Neural progenitor cell (in vitro differentiated cells): Measurements from ENCODE around the gene ARL15. TPM values are rescaled to one million over a fixed set of nuclear protein-coding genes. Genes with fewer than 3 reads are reported as not detected.

Experiments
- DNase-seq: peaks from one replicate; pipeline ENCODE4 v3.0.0-alpha.2; 2016; ENCODE audit warnings: low spot score
- H2AFZ ChIP-seq: fragments of 200-600 bp; sonication (generic); replicated peaks from 2 replicates; pipeline ENCODE4 v1.6.1; 2016; ENCODE audit warnings: antibody characterized with exemption
- H3F3A ChIP-seq: fragments of 200-600 bp; sonication (generic); 2 replicates; pipeline ENCODE4 v1.6.1; 2016; ENCODE audit warnings: antibody characterized with exemption, low read depth
- H3K27ac ChIP-seq: fragments of 200-600 bp; sonication (generic); 2 replicates; pipeline ENCODE4 v1.5.1; 2016; ENCODE audit warnings: mild to moderate bottlenecking
- H3K27me3 ChIP-seq: fragments of 200-600 bp; sonication (generic); 2 replicates; pipeline ENCODE4 v1.6.1; 2016; ENCODE audit warnings: mild to moderate bottlenecking, moderate library complexity
- H3K36me3 ChIP-seq: fragments of 200-600 bp; sonication (generic); 2 replicates; pipeline ENCODE4 v1.5.1; 2016
- H3K4me1 ChIP-seq: fragments of 200-600 bp; sonication (generic); 2 replicates; pipeline ENCODE4 v1.6.1; 2016; ENCODE audit warnings: mixed run types
- H3K4me2 ChIP-seq: fragments of 200-600 bp; sonication (generic); 2 replicates; pipeline ENCODE4 v1.6.1; 2016
- H3K4me3 ChIP-seq: fragments of 200-600 bp; sonication (generic); 2 replicates; pipeline ENCODE4 v1.5.1; 2016
- H3K79me2 ChIP-seq: fragments of 200-600 bp; sonication (generic); 2 replicates; pipeline ENCODE4 v1.6.1; 2016; ENCODE audit warnings: low read depth
- H3K9ac ChIP-seq: fragments of 200-600 bp; sonication (generic); 2 replicates; pipeline ENCODE4 v1.6.1; 2016
- H3K9me3 ChIP-seq: fragments of 200-600 bp; sonication (generic); 2 replicates; pipeline ENCODE4 v1.5.1; 2016; ENCODE audit warnings: low read depth
- H4K20me1 ChIP-seq: fragments of 200-600 bp; sonication (generic); 2 replicates; pipeline ENCODE4 v1.6.1; 2016; ENCODE audit warnings: low read depth
- H3K27ac Mint-ChIP-seq: 3 replicates; pipeline ENCODE4 v1.8.0; 2021; ENCODE audit warnings: mixed read lengths
- H3K27me3 Mint-ChIP-seq: 2 replicates; pipeline ENCODE4 v1.8.0; 2022; ENCODE audit warnings: low read depth, mild to moderate bottlenecking, inconsistent platforms, moderate library complexity, mixed read lengths; ENCODE audit not compliant: insufficient read depth
- H3K36me3 Mint-ChIP-seq: 3 replicates; pipeline ENCODE4 v1.8.0; 2021; ENCODE audit warnings: mixed read lengths
- H3K4me1 Mint-ChIP-seq: 3 replicates; pipeline ENCODE4 v1.8.0; 2021; ENCODE audit warnings: mixed read lengths
- H3K4me3 Mint-ChIP-seq: 3 replicates; pipeline ENCODE4 v1.8.0; 2021; ENCODE audit warnings: mild to moderate bottlenecking, moderate library complexity, mixed read lengths
- H3K9me3 Mint-ChIP-seq: 3 replicates; pipeline ENCODE4 v1.8.0; 2020; ENCODE audit warnings: mixed read lengths
- EZH2 ChIP-seq: fragments of 200-600 bp; sonication (generic); IDR thresholded peaks from 2 replicates; pipeline ENCODE4 v1.6.1; 2017; ENCODE audit warnings: antibody characterized with exemption, mild to moderate bottlenecking, moderate library complexity
- EZH2phosphoT487 ChIP-seq: fragments of 200-600 bp; sonication (generic); IDR thresholded peaks from 2 replicates; pipeline ENCODE4 v1.6.1; 2017; ENCODE audit warnings: antibody characterized with exemption
- total RNA-seq: library from RNA; depleted of rRNA; stranded (reverse); fragments of >200 nt; gene quantifications from 2 replicates; pipeline ENCODE4 v1.2.3, GENCODE V29; 2015; ENCODE audit warnings: low replicate concordance
- TF ChIP-seq, protein P1 (sequence below): fragments of 200-600 bp; sonication (generic); IDR thresholded peaks from 2 replicates; pipeline ENCODE4 v1.5.1; 2017; ENCODE audit warnings: antibody characterized with exemption, mild to moderate bottlenecking

ARL15 gene
- total RNA-seq, 1 donor from 2014 or later = 39.1 TPM

GRCh38 chr5:53946405-53947100 is 363.8 kb downstream of the ARL15 start:
- DNase-seq = no peak
- no peak for TF ChIP-seq EZH2phosphoT487
- TF ChIP-seq, protein P1, sequence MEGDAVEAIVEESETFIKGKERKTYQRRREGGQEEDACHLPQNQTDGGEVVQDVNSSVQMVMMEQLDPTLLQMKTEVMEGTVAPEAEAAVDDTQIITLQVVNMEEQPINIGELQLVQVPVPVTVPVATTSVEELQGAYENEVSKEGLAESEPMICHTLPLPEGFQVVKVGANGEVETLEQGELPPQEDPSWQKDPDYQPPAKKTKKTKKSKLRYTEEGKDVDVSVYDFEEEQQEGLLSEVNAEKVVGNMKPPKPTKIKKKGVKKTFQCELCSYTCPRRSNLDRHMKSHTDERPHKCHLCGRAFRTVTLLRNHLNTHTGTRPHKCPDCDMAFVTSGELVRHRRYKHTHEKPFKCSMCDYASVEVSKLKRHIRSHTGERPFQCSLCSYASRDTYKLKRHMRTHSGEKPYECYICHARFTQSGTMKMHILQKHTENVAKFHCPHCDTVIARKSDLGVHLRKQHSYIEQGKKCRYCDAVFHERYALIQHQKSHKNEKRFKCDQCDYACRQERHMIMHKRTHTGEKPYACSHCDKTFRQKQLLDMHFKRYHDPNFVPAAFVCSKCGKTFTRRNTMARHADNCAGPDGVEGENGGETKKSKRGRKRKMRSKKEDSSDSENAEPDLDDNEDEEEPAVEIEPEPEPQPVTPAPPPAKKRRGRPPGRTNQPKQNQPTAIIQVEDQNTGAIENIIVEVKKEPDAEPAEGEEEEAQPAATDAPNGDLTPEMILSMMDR = no peak
- no peak for TF ChIP-seq EZH2
- H2AFZ ChIP-seq = no peak overlapping the region
- Mint-ChIP-seq H3K27me3 (no peaks in the 10 kb centered on the region), H3K4me1 (no peaks in the 10 kb centered on the region), H3K9me3 (peaks cover 8% of the 10 kb centered on the region), H3K36me3 (peaks cover 9% of the 10 kb centered on the region), H3K4me3 (no peak overlapping the region), H3K27ac (no peak overlapping the region)
- H3K79me2 ChIP-seq = no peaks in the 10 kb centered on the region
- no peaks in the 10 kb centered on the region for H3K9me3 ChIP-seq
- H3K27me3 ChIP-seq = no peaks in the 10 kb centered on the region
- H3K4me3 ChIP-seq = no peak overlapping the region
- no peaks in the 10 kb centered on the region for H3K36me3 ChIP-seq
- H3K4me1 ChIP-seq = peaks cover 8% of the 10 kb centered on the region
- no peak overlapping the region for H3K27ac ChIP-seq
- no peaks in the 10 kb centered on the region for H4K20me1 ChIP-seq
- no peak overlapping the region for H3K4me2 ChIP-seq
- no peaks in the 10 kb centered on the region for H3F3A ChIP-seq
- no peak overlapping the region for H3K9ac ChIP-seq

GRCh38 chr5:53944981-53945380 is 365.4 kb downstream of the ARL15 start:
- Mint-ChIP-seq H3K4me3 (no peak overlapping the region), H3K4me1 (no peaks in the 10 kb centered on the region), H3K36me3 (peaks cover 9% of the 10 kb centered on the region), H3K9me3 (peaks cover 3% of the 10 kb centered on the region), H3K27me3 (no peaks in the 10 kb centered on the region), H3K27ac (no peak overlapping the region)
- no peak overlapping the region for H2AFZ ChIP-seq
- TF ChIP-seq EZH2phosphoT487 = no peak
- TF ChIP-seq, protein P1 = no peak
- TF ChIP-seq EZH2 = no peak
- no peaks in the 10 kb centered on the region for H3K79me2 ChIP-seq
- no peaks in the 10 kb centered on the region for H3K9me3 ChIP-seq
- H4K20me1 ChIP-seq = no peaks in the 10 kb centered on the region
- DNase-seq = no peak
- no peak overlapping the region for H3K4me3 ChIP-seq
- peaks cover 8% of the 10 kb centered on the region for H3K4me1 ChIP-seq
- H3K27me3 ChIP-seq = no peaks in the 10 kb centered on the region
- H3K27ac ChIP-seq = no peak overlapping the region
- H3K4me2 ChIP-seq = no peak overlapping the region
- no peaks in the 10 kb centered on the region for H3F3A ChIP-seq
- H3K9ac ChIP-seq = no peak overlapping the region
- no peaks in the 10 kb centered on the region for H3K36me3 ChIP-seq

DNA sequence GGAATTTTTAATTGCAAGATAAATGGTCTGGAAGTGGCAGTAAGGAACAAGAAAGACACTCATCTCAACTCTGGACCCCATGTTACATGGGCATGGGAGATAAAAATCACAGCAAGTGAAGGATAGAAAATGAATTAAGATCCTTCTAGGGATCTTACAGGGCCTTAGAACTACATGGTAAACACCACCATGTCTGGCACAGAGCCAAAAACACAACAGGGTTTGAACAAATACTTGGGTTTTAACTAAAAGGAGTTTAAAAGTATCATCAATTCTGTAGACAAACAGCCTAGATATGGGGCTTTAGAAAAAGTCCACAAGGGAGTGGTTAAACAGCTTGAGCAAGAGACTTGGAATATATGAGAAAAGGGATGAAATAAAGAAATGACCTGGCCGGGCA is 366.4 kb downstream of the ARL15 start:
- no peak overlapping the region for H3K4me3 Mint-ChIP-seq
- no peak overlapping the region for H3K4me3 ChIP-seq
- H3K9me3 Mint-ChIP-seq = no peaks in the 10 kb centered on the region
- peaks cover 8% of the 10 kb centered on the region for H3K4me1 ChIP-seq
- TF ChIP-seq EZH2phosphoT487 = no peak
- H3K4me1 Mint-ChIP-seq = no peaks in the 10 kb centered on the region
- H3K9me3 ChIP-seq = no peaks in the 10 kb centered on the region
- no peak overlapping the region for H3K27ac Mint-ChIP-seq
- no peaks in the 10 kb centered on the region for H3F3A ChIP-seq
- H3K27me3 Mint-ChIP-seq = no peaks in the 10 kb centered on the region
- no peak overlapping the region for H3K9ac ChIP-seq
- DNase-seq = no peak
- no peaks in the 10 kb centered on the region for H4K20me1 ChIP-seq
- no peak overlapping the region for H2AFZ ChIP-seq
- no peaks in the 10 kb centered on the region for H3K36me3 ChIP-seq
- H3K27ac ChIP-seq = no peak overlapping the region
- no peak overlapping the region for H3K4me2 ChIP-seq
- no peaks in the 10 kb centered on the region for H3K27me3 ChIP-seq
- no peaks in the 10 kb centered on the region for H3K79me2 ChIP-seq
- H3K36me3 Mint-ChIP-seq = peaks cover 13% of the 10 kb centered on the region

GRCh38 chr5:53942724-53943123 is 367.6 kb downstream of the ARL15 start:
- no peak overlapping the region for H3K4me3 ChIP-seq
- H3K79me2 ChIP-seq = no peaks in the 10 kb centered on the region
- TF ChIP-seq EZH2 = no peak
- TF ChIP-seq, protein P1 = no peak
- no peak for TF ChIP-seq EZH2phosphoT487
- no peak overlapping the region for H2AFZ ChIP-seq
- no peaks in the 10 kb centered on the region for H3K9me3 ChIP-seq
- Mint-ChIP-seq H3K27me3 (no peaks in the 10 kb centered on the region), H3K9me3 (no peaks in the 10 kb centered on the region), H3K4me1 (no peaks in the 10 kb centered on the region), H3K27ac (no peak overlapping the region), H3K36me3 (peaks cover 14% of the 10 kb centered on the region), H3K4me3 (no peak overlapping the region)
- H3K9ac ChIP-seq = no peak overlapping the region
- DNase-seq = no peak
- no peaks in the 10 kb centered on the region for H3F3A ChIP-seq
- H3K4me1 ChIP-seq = peaks cover 5% of the 10 kb centered on the region
- no peak overlapping the region for H3K4me2 ChIP-seq
- H3K27me3 ChIP-seq = no peaks in the 10 kb centered on the region
- no peaks in the 10 kb centered on the region for H4K20me1 ChIP-seq
- H3K36me3 ChIP-seq = no peaks in the 10 kb centered on the region
- no peak overlapping the region for H3K27ac ChIP-seq
